AG04449 (cell line): ENCODE results near the gene SLC52A1.

Source experiments
- CTCF ChIA-PET: fragments of 350-600 bp; formaldehyde crosslinking; extraction: SDS; loops from one replicate; lab custom pipeline; 2021; ENCODE audit warnings: antibody characterized with exemption; lab: Yijun Ruan, JAX
- POLR2A ChIA-PET: fragments of 400-600, 350-600 bp; formaldehyde crosslinking; extraction: SDS; loops from one replicate; lab custom pipeline; 2020; ENCODE audit warnings: antibody characterized with exemption, inconsistent platforms; lab: Yijun Ruan, JAX
- DNase-seq: peaks from one replicate; pipeline ENCODE4 v3.0.0-alpha.2; 2010; ENCODE audit warnings: low read depth, low spot score
- H3K4me3 ChIP-seq: 2 replicates; pipeline ENCODE4 v1.5.1; 2011; ENCODE audit warnings: low read depth, mild to moderate bottlenecking, control low read depth, low read length
- TF ChIP-seq, protein P1 (sequence below): IDR thresholded peaks from one replicate; pipeline ENCODE4 v1.5.1; 2011; ENCODE audit warnings: mild to moderate bottlenecking, moderate library complexity, low read length, control low read depth, inconsistent platforms; ENCODE audit not compliant: insufficient read depth; ENCODE audit errors: missing control alignments

SLC52A1 gene

DNA sequence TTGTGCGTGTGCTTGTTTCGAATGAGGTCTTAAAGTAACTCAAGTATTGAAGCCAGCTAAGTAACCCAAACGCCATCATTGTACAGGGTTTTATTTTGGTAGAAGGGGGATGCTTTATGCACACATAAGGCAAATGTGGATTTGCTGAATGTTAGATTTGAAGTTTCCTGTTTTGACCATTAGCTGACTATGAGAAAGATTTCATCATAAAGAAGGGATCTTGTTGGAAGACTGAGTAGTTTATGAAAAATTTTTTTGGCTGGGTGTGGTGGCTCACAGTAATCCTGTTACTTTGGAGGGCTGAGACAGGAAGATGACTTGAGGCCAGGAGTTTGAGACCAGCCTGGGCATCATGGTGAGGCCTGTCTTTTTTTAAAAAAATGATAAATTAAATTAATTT is 33.0 kb upstream of the SLC52A1 start:
- CTCF ChIA-PET: interaction anchor here (0.6 to 10.3 kb wide), 9 partner anchors 11 to 358 kb away, joined by 3 to 93 read pairs (median 4); partner anchors contain the start of genes ARRB2 and CHRNE

GRCh38 chr17:5065227-5065744 is 30.1 kb upstream of the SLC52A1 start:
- TF ChIP-seq, protein P1, sequence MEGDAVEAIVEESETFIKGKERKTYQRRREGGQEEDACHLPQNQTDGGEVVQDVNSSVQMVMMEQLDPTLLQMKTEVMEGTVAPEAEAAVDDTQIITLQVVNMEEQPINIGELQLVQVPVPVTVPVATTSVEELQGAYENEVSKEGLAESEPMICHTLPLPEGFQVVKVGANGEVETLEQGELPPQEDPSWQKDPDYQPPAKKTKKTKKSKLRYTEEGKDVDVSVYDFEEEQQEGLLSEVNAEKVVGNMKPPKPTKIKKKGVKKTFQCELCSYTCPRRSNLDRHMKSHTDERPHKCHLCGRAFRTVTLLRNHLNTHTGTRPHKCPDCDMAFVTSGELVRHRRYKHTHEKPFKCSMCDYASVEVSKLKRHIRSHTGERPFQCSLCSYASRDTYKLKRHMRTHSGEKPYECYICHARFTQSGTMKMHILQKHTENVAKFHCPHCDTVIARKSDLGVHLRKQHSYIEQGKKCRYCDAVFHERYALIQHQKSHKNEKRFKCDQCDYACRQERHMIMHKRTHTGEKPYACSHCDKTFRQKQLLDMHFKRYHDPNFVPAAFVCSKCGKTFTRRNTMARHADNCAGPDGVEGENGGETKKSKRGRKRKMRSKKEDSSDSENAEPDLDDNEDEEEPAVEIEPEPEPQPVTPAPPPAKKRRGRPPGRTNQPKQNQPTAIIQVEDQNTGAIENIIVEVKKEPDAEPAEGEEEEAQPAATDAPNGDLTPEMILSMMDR: no peak
- DNase-seq: no peak
- POLR2A ChIA-PET: no interaction called here
- CTCF ChIA-PET: interaction anchor here (1.1 to 10.3 kb wide), 3 partner anchors 85 to 155 kb away, joined by 3 to 93 read pairs (median 77); no protein-coding TSS in a partner anchor
- no peak overlapping the region for H3K4me3 ChIP-seq

More for the DNA sequence above, 33.0 kb upstream of the SLC52A1 start:
- POLR2A ChIA-PET: no interaction called here
- H3K4me3 ChIP-seq: no peak overlapping the region
- TF ChIP-seq, protein P1: no peak
- DNase-seq: no peak

DNA sequence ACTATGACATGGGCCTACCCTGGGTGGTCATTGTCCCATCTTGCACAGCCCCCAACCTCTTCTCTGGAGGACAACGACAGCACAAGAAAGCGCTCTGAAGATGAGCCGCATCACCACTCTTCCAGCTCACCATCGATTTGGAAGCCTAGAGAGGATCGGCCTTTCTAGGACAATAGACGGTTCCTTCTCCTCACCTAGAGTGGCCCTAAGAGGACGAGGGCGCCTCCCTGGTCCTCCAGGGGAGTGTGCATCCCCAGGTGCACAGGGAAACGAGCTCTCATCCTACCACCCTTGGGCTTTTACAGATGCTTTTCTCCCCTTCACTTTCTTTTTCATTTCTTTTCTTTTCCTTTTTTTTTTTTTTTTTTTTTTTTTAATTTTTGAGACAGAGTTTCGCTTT is 20.3 kb upstream of the SLC52A1 start:
- DNase-seq: no peak
- TF ChIP-seq, protein P1: no peak
- H3K4me3 ChIP-seq: no peak overlapping the region
- ChIA-PET POLR2A (no interaction called here), CTCF (interaction anchor here (0.6 to 1.1 kb wide), 2 partner anchors 9 to 10 kb away, joined by 3 read pairs; no protein-coding TSS in a partner anchor)

DNA sequence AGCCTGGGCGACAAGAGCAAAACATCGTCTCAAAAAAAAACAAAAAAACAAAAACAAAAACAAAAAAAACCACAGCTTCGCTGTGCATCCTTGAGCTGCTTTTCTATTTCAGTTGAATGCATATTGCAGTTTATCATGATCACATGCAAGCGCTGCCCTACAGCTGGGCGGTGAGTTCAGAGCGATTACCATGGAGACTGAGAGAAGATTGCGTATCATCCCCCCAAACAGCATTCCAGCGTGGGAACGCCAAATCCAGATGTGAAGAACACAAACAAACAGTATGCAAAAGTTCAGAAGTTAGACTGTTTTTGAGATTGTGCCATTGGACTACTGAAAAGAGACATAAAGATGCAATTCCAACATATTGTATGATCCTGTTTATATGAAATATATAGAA is 15.1 kb upstream of the SLC52A1 start:
- DNase-seq: no peak
- TF ChIP-seq, protein P1: no peak
- CTCF ChIA-PET: interaction anchor here (1.1 to 2.4 kb wide), 4 partner anchors 12 to 69 kb away, joined by 3 to 8 read pairs (median 5); no protein-coding TSS in a partner anchor
- H3K4me3 ChIP-seq: no peak overlapping the region
- POLR2A ChIA-PET: no interaction called here

- TF ChIP-seq, protein P1: no peak
- H3K4me3 ChIP-seq: no peak overlapping the region
- CTCF ChIA-PET: interaction anchor here (1.1 to 2.4 kb wide), 5 partner anchors 12 to 140 kb away, joined by 3 to 8 read pairs (median 4); no protein-coding TSS in a partner anchor
- POLR2A ChIA-PET: no interaction called here
- no peak for DNase-seq
Observed at GRCh38 chr17:5049314-5049841, 14.2 kb upstream of the SLC52A1 start.

DNA sequence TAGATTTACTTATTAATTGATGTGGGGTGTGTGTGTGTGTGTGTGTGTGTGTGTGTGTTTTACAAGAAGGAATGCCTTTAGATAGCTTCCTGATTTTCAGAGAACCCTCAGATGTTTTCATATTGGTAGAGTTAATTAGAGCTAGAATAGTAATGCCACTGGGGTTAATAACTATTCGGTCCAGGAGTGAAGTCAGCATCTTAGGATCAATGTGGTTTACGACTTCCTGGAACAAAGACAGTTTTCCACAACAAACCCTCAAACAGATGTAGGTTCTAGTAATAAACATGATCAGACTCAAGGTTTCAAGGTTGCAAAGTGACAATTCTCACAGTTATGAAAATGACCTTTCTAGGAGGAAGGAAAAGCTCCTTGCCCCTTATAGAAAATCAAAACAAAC is 12.2 kb upstream of the SLC52A1 start:
- H3K4me3 ChIP-seq: no peak overlapping the region
- TF ChIP-seq, protein P1: no peak
- ChIA-PET CTCF (interaction anchor here (1.1 kb wide), 1 partner anchor 14 kb away, joined by 4 read pairs; no protein-coding TSS in a partner anchor), POLR2A (no interaction called here)
- no peak for DNase-seq
